ENCODE results near the gene LRRC28. TPM values are rescaled to one million over a fixed set of nuclear protein-coding genes. Genes with fewer than 3 reads are reported as not detected.
A peak's percentile ranks its signal among the peaks of the same experiment; 100 is the strongest.
"Not testable (repeated sequence)": the region's sequence is repeated elsewhere in the genome, so short reads cannot be mapped to it uniquely, and the experiment has no call there.

The LRRC28 gene
- total and polyA plus RNA-seq, 9 of the 15 experiments (the other 6 are each of a cell fraction or from before 2014, with no cell fraction given): 5.5 to 17.4 (median 7.9) TPM

DNA sequence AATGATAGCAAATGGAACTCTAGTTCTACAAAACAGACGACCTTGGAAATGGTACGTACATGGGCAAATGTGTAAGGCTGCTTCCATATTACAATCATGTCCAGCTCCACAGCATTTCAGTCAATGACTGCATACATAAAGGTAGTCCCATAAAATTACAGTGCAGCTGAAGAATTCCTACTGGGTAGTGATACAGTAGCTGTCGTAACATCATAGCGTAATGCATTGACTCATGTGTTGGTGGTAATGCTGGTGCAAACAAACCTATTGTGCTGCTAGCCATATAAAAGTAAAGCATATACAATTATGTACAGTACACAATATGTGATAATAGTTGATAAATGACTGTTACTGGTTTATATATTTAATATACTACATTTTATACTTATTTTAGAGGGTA is 20.4 kb upstream of the LRRC28 start (continued):
- TF ChIP-seq, protein P1, sequence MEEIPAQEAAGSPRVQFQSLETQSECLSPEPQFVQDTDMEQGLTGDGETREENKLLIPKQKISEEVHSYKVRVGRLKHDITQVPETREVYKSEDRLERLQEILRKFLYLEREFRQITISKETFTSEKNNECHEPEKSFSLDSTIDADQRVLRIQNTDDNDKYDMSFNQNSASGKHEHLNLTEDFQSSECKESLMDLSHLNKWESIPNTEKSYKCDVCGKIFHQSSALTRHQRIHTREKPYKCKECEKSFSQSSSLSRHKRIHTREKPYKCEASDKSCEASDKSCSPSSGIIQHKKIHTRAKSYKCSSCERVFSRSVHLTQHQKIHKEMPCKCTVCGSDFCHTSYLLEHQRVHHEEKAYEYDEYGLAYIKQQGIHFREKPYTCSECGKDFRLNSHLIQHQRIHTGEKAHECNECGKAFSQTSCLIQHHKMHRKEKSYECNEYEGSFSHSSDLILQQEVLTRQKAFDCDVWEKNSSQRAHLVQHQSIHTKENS (CRISPR knock-in tag; IDR thresholded peaks at IDR 0.05): no peak
- TF ChIP-seq LCOR (CRISPR knock-in tag; IDR thresholded peaks at IDR 0.05): no peak
- TF ChIP-seq ZNF324 (CRISPR knock-in tag; IDR thresholded peaks at IDR 0.05): no peak
- TF ChIP-seq ZNF197 (CRISPR knock-in tag; IDR thresholded peaks at IDR 0.05; ENCODE audit: low read depth): no peak
- no peak for TF ChIP-seq PCBP1 (IDR thresholded peaks at IDR 0.05; ENCODE audit: low read depth, low read length, poor library complexity, severe bottlenecking)
- TF ChIP-seq ZNF253 (CRISPR knock-in tag; conservative IDR thresholded peaks at IDR 0.05): no peak

DNA sequence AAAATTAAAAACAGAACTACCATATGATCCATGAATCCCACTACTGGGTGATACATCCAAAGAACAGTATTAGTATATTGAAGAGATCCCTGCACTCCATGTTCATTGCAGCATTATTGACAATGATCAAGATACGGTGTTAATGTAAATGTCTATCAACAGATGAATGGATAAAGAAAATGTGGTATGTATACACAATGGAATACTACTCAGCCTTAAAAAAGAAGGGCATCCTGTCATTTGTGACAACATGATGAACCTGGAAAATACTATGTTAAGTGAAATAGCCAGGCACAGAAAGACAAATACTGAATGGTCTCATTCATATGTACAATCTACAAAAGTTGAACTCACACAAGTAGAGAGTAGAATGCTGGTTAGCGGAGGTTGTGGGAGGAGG is 18.5 kb upstream of the LRRC28 start:
- Histone ChIP-seq H4K20me1 (replicated peaks; ENCODE audit: control insufficient read depth, insufficient read depth, low read length) (no peaks in the 10 kb centered on the region), H2AFZ (ENCODE audit: low read depth, low read length) (no peak overlapping the region), H3K9me3 (replicated peaks; ENCODE audit: control insufficient read depth, insufficient read depth, low read depth, low read length) (no peaks in the 10 kb centered on the region), H3K9ac (ENCODE audit: insufficient read depth in 1 of 2, low read depth in 2 of 2, low read length in 2 of 2) (no peak overlapping the region), H3K4me2 (ENCODE audit: insufficient read depth, low read length) (no peak overlapping the region), H3K4me3 (no peak overlapping the region), H3K27me3 (ENCODE audit: control insufficient read depth in 2 of 2, insufficient read depth in 2 of 2, low read length in 2 of 2) (no peaks in the 10 kb centered on the region), H3K79me2 (ENCODE audit: control insufficient read depth, insufficient read depth, low read length) (no peaks in the 10 kb centered on the region), H3K36me3 (ENCODE audit: control insufficient read depth, insufficient read depth, low read length) (no peaks in the 10 kb centered on the region), H3K27ac (ENCODE audit: extremely low read depth, low read depth, low read length) (no peak overlapping the region), H3K9me1 (ENCODE audit: control insufficient read depth, insufficient read depth, low read length) (no peaks in the 10 kb centered on the region), H3K4me1 (replicated peaks in 1 of 2; ENCODE audit: control insufficient read depth in 2 of 2, insufficient read depth in 2 of 2, low read length in 2 of 2) (no peaks in the 10 kb centered on the region)
- ATAC-seq (no peak), DNase-seq (ENCODE audit: extremely low read depth in 1 of 4, low spot score in 3 of 4) (no peak), FAIRE-seq (no peak)
- peak; percentile 36 for TF ChIP-seq ZNF146 (CRISPR knock-in tag; IDR thresholded peaks at IDR 0.05; ENCODE audit: unreplicated experiment)
- TF ChIP-seq, protein P2, sequence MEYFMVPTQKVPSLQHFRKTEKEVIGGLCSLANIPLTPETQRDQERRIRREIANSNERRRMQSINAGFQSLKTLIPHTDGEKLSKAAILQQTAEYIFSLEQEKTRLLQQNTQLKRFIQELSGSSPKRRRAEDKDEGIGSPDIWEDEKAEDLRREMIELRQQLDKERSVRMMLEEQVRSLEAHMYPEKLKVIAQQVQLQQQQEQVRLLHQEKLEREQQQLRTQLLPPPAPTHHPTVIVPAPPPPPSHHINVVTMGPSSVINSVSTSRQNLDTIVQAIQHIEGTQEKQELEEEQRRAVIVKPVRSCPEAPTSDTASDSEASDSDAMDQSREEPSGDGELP (CRISPR knock-in tag; IDR thresholded peaks at IDR 0.05; ENCODE audit: borderline replicate concordance): no peak
- BruUV-seq (replicated peaks): no TSS peak
- ChIA-PET POLR2A (no interaction called here), CTCF (ENCODE audit: low intra/inter-chr PET ratio) (no interaction called here)
- in situ Hi-C loops (cut with MboI): no loop called here
- intact Hi-C loops (cut with micrococcal nuclease): no loop called here
- 42% methylated on average over 2 of the region's 2 CpGs for WGBS (ENCODE audit: insufficient coverage, low coverage, missing lambda C conversion rate)

DNA sequence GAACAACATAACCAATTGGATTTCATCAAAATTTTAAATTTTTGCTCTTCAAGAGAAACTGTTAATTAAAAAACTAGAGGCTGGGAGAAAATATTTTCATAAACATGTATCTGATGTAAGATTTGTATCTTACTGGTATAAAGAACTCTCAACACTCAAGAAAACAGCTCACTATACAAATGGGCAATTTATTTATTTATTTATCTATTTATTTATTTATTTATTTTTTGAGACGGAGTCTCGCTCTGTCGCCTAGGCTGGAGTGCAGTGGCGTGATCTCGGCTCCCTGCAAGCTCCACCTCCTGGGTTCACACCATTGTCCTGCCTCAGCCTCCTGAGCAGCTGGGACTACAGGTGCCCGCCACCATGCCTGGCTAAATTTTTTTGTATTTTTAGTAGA is 17.1 kb upstream of the LRRC28 start:
- H4K20me1 ChIP-seq (replicated peaks; ENCODE audit: control insufficient read depth, insufficient read depth, low read length); H3K36me3 ChIP-seq (ENCODE audit: control insufficient read depth, insufficient read depth, low read length); H3K27me3 ChIP-seq (ENCODE audit: control insufficient read depth in 2 of 2, insufficient read depth in 2 of 2, low read length in 2 of 2); FAIRE-seq; POLR2A ChIA-PET; ATAC-seq; H3K9ac ChIP-seq (ENCODE audit: insufficient read depth in 1 of 2, low read depth in 2 of 2, low read length in 2 of 2); H3K9me1 ChIP-seq (ENCODE audit: control insufficient read depth, insufficient read depth, low read length); H2AFZ ChIP-seq (ENCODE audit: low read depth, low read length); H3K27ac ChIP-seq (ENCODE audit: extremely low read depth, low read depth, low read length); H3K9me3 ChIP-seq (replicated peaks; ENCODE audit: control insufficient read depth, insufficient read depth, low read depth, low read length); H3K4me2 ChIP-seq (ENCODE audit: insufficient read depth, low read length); intact Hi-C loops (cut with micrococcal nuclease); H3K79me2 ChIP-seq (ENCODE audit: control insufficient read depth, insufficient read depth, low read length); H3K4me1 ChIP-seq (replicated peaks in 1 of 2; ENCODE audit: control insufficient read depth in 2 of 2, insufficient read depth in 2 of 2, low read length in 2 of 2); DNase-seq (ENCODE audit: extremely low read depth in 1 of 4, low spot score in 3 of 4); in situ Hi-C loops (cut with MboI); BruUV-seq (replicated peaks); H3K4me3 ChIP-seq: not testable (repeated sequence)
- WGBS (ENCODE audit: insufficient coverage, low coverage, missing lambda C conversion rate): 58% methylated on average over 5 of the region's 6 CpGs
- CTCF ChIA-PET (ENCODE audit: low intra/inter-chr PET ratio): interaction anchor here (0.6 kb wide), 1 partner anchor 716 kb away, joined by 3 read pairs; no protein-coding TSS in a partner anchor

All from K562 (cell line).